Kidney glomerular epithelial cell (primary cell): ENCODE measurements around the gene EIF5A.

Experiments
- DNase-seq: peaks from one replicate; lab custom pipeline; 2025; lab: John Stamatoyannopoulos, UW

EIF5A gene

DNA sequence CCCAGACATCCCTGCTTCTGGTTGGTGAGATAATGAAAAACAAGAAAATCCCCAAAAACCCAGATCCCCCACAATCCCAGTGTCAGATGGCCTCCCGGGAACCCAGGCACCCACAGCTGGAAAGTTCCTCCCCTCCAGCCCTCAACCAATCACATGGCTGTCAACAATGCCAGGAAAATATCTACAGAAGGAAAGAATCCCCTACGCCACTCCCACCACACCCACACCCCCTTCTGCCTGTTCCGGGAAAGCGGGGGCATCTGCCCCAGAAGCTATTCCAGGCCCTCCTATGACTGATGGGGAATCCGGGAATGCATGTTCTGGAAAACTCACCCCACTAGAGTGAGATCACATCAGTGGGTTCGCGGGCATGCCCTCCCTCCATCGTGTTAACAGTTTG is 49.3 kb downstream of the EIF5A start:
- DNase-seq = no peak

DNA sequence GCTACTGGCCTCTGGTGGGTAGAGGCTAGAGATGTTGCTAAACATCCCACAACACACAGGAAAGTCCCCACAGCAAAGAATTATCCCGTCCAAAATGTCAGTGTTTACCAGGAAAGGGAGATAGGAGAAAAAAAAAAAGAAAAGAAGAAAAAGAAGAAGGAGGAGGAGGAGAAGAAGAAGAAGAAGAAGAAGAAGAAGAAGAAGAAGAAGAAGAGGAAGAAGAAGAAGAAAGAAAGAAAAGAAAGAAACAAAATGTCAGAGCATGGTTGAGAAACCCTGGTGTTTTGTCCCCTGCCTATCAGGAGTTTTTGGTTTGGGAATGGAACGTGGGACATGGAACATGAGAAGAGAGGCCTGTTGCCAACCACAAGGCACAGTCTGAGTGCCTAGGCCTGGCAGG is 50.0 kb downstream of the EIF5A start:
- DNase-seq = no peak

DNA sequence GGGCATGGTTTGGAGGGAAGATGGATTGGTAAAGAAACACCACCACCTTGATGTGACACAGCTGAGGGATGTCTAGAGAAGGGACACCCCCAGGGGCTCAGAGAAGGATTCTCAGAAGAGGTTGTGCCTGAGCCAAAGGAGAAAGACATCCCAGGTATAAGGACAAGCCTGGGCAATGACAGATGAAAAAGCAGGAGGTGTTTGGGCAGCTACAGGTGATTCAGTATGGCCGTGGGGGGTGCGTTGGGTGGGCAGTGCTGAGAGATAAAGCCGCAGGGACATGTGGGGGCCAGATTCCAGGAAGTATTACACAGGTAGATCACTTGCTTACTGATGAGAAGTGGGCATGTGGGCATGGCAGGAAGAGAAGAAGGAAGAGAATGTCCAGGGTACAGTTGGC is 54.5 kb downstream of the EIF5A start:
- DNase-seq = no peak
